ENCODE measurements around the gene RCBTB1. TPM values are rescaled to one million over a fixed set of nuclear protein-coding genes. Genes with fewer than 3 reads are reported as not detected.
A peak's percentile ranks its signal among the peaks of the same experiment; 100 is the strongest.
"Not testable (repeated sequence)": the region's sequence is repeated elsewhere in the genome, so short reads cannot be mapped to it uniquely, and the experiment has no call there.

The RCBTB1 gene
- total and polyA plus RNA-seq, 2 donors (not counting 3 experiments of a cell fraction or from before 2014, with no cell fraction given) = 12.1 to 23.8 TPM

- Histone ChIP-seq H3K4me2 (ENCODE audit: insufficient read depth, low read length) (no peak overlapping the region), H3K9me3 (replicated peaks; ENCODE audit: control insufficient read depth, insufficient read depth, low read length) (no peaks in the 10 kb centered on the region), H3K27ac (ENCODE audit: insufficient read depth, low read depth, low read length) (no peak overlapping the region), H3K9me1 (replicated peaks; ENCODE audit: control insufficient read depth, extremely low read depth, insufficient read depth, low read length) (no peaks in the 10 kb centered on the region), H3K36me3 (ENCODE audit: control insufficient read depth in 2 of 2, extremely low read depth in 1 of 2, insufficient read depth in 2 of 2, low read length in 2 of 2) (no peaks in the 10 kb centered on the region), H2AFZ (ENCODE audit: low read depth, low read length) (peak overlapping the region; percentile 49), H3K4me1 (ENCODE audit: control insufficient read depth, extremely low read depth, insufficient read depth, low read length) (no peaks in the 10 kb centered on the region), H3K27me3 (ENCODE audit: control insufficient read depth in 2 of 2, insufficient read depth in 2 of 2, low read length in 2 of 2) (no peaks in the 10 kb centered on the region), H3K9ac (replicated peaks; ENCODE audit: extremely low read depth, insufficient read depth, low read length) (no peak overlapping the region), H3K4me3 (replicated peaks in 1 of 3; ENCODE audit: insufficient read depth in 1 of 3, low read depth in 1 of 3, low read length in 3 of 3) (no peak overlapping the region), H4K20me1 (replicated peaks; ENCODE audit: control insufficient read depth, extremely low read depth, insufficient read depth, low read length) (no peaks in the 10 kb centered on the region), H3K79me2 (ENCODE audit: control insufficient read depth, insufficient read depth, low read length) (no peaks in the 10 kb centered on the region)
- FAIRE-seq (no peak), DNase-seq (ENCODE audit: low read depth, low spot score) (no peak)
- dilution Hi-C loops (cut with MboI; ENCODE audit: extremely low pct_ligation_motif_present, low sequenced_read_pairs) (no loop called here), intact Hi-C loops (cut with micrococcal nuclease) (no loop called here)
- BruUV-seq (replicated peaks) = no TSS peak
- ChIA-PET POLR2A (no interaction called here), CTCF (interaction anchor here (0.8 to 1.8 kb wide), 3 partner anchors 309 to 505 kb away, joined by 3 to 4 read pairs (median 3); no protein-coding TSS in a partner anchor)
- no peak for TF ChIP-seq MYC (IDR thresholded peaks at IDR 0.05; ENCODE audit: low read depth, low read length)
Measured at GRCh38 chr13:49604570-49604969, 19.2 kb upstream of the RCBTB1 start.

- dilution Hi-C loops (cut with MboI; ENCODE audit: extremely low pct_ligation_motif_present, low sequenced_read_pairs); H3K27ac ChIP-seq (ENCODE audit: insufficient read depth, low read depth, low read length); H4K20me1 ChIP-seq (replicated peaks; ENCODE audit: control insufficient read depth, extremely low read depth, insufficient read depth, low read length); H3K4me1 ChIP-seq (ENCODE audit: control insufficient read depth, extremely low read depth, insufficient read depth, low read length); H2AFZ ChIP-seq (ENCODE audit: low read depth, low read length); H3K79me2 ChIP-seq (ENCODE audit: control insufficient read depth, insufficient read depth, low read length); FAIRE-seq; H3K4me2 ChIP-seq (ENCODE audit: insufficient read depth, low read length); intact Hi-C loops (cut with micrococcal nuclease); H3K9ac ChIP-seq (replicated peaks; ENCODE audit: extremely low read depth, insufficient read depth, low read length); H3K9me3 ChIP-seq (replicated peaks; ENCODE audit: control insufficient read depth, insufficient read depth, low read length); H3K27me3 ChIP-seq (ENCODE audit: control insufficient read depth in 2 of 2, insufficient read depth in 2 of 2, low read length in 2 of 2); H3K9me1 ChIP-seq (replicated peaks; ENCODE audit: control insufficient read depth, extremely low read depth, insufficient read depth, low read length); POLR2A ChIA-PET; H3K36me3 ChIP-seq (ENCODE audit: control insufficient read depth in 2 of 2, extremely low read depth in 1 of 2, insufficient read depth in 2 of 2, low read length in 2 of 2); H3K4me3 ChIP-seq (replicated peaks in 1 of 3; ENCODE audit: insufficient read depth in 1 of 3, low read depth in 1 of 3, low read length in 3 of 3); BruUV-seq (replicated peaks); DNase-seq (ENCODE audit: low read depth, low spot score): not testable (repeated sequence)
- CTCF ChIA-PET = interaction anchor here (0.6 to 1.3 kb wide), 7 partner anchors 13 to 322 kb away, joined by 3 read pairs; no protein-coding TSS in a partner anchor
Measured at GRCh38 chr13:49602615-49603014, 17.3 kb upstream of the RCBTB1 start.
